Endodermal cell (in vitro differentiated cells): Measurements from ENCODE around the gene LATS1. TPM values are rescaled to one million over a fixed set of nuclear protein-coding genes. Genes with fewer than 3 reads are reported as not detected.

Experiments used
- DNase-seq: peaks from one replicate; pipeline ENCODE4 v3.0.0-alpha.2; 2017
- H3K27ac ChIP-seq: 2 replicates; pipeline ENCODE4 v1.5.1; 2013; ENCODE audit warnings: mild to moderate bottlenecking, low read depth, low read length, moderate library complexity
- H3K27me3 ChIP-seq: 2 replicates; pipeline ENCODE4 v1.6.1; 2013; ENCODE audit warnings: mild to moderate bottlenecking, low read length, moderate library complexity; ENCODE audit not compliant: insufficient read depth, control insufficient read depth, poor library complexity, severe bottlenecking
- H3K36me3 ChIP-seq: 2 replicates; pipeline ENCODE4 v1.7.0; 2013; ENCODE audit warnings: mild to moderate bottlenecking, low read length, moderate library complexity; ENCODE audit not compliant: control insufficient read depth, insufficient read depth
- H3K4me1 ChIP-seq: one replicate; pipeline ENCODE4 v1.7.0; 2013; ENCODE audit warnings: low read length; ENCODE audit not compliant: control insufficient read depth, insufficient read depth
- H3K4me3 ChIP-seq: 2 replicates; pipeline ENCODE4 v1.5.1; 2013; ENCODE audit warnings: mild to moderate bottlenecking, low read length, moderate library complexity
- H3K9ac ChIP-seq: 2 replicates; pipeline ENCODE4 v1.6.1; 2013; ENCODE audit warnings: mild to moderate bottlenecking, low read length, moderate library complexity; ENCODE audit not compliant: poor library complexity, severe bottlenecking; ENCODE audit errors: extremely low read depth
- H3K9me3 ChIP-seq: 2 replicates; pipeline ENCODE4 v1.6.1; 2013; ENCODE audit warnings: mild to moderate bottlenecking, low read length, moderate library complexity; ENCODE audit not compliant: control insufficient read depth
- H3K27ac Mint-ChIP-seq: 2 replicates; pipeline ENCODE4 v1.8.0; 2020; ENCODE audit warnings: mixed read lengths
- H3K27me3 Mint-ChIP-seq: 2 replicates; pipeline ENCODE4 v1.8.0; 2021; ENCODE audit warnings: mild to moderate bottlenecking, mixed read lengths; ENCODE audit not compliant: insufficient read depth
- H3K36me3 Mint-ChIP-seq: 2 replicates; pipeline ENCODE4 v1.8.0; 2020; ENCODE audit warnings: low read depth, mixed read lengths
- H3K4me1 Mint-ChIP-seq: 2 replicates; pipeline ENCODE4 v1.8.0; 2020; ENCODE audit warnings: mixed read lengths
- H3K4me3 Mint-ChIP-seq: 2 replicates; pipeline ENCODE4 v1.8.0; 2020; ENCODE audit warnings: mild to moderate bottlenecking, moderate library complexity, mixed read lengths
- H3K9me3 Mint-ChIP-seq: 2 replicates; pipeline ENCODE4 v1.8.0; 2020; ENCODE audit warnings: mild to moderate bottlenecking, mixed read lengths
- CTCF ChIP-seq: fragments of 200-600 bp; sonication (generic); conservative IDR thresholded peaks from 2 replicates; pipeline ENCODE4 v1.5.0; 2021; ENCODE audit warnings: antibody characterized with exemption, mild to moderate bottlenecking
- WGBS, 2 experiments: methylation state at CpG; one replicate each; pipeline versions ENCODE4 v1.1.5 to v1.1.7; 2013; ENCODE audit warnings: missing lambda C conversion rate in 2 of 2, mixed read lengths in 1 of 2; ENCODE audit not compliant: insufficient coverage in 1 of 2, insufficient read length in 1 of 2; 5-methylcytosine and 5-hydroxymethylcytosine counted together
- total RNA-seq, 2 donors: library from RNA; stranded (reverse); fragmentation: NEBNext Ultra II Directional in 1 of 2; extraction: Animal tissue kit (Norgen Biotek cat#: 25700) in 1 of 2; gene quantifications; 2 replicates in 1 of 2; 3 replicates in 1 of 2; pipeline ENCODE4 v1.2.1, GENCODE V29; 2021

The LATS1 gene
- total RNA-seq, 2 donors from 2014 or later, result 33.7 to 34.7 TPM

DNA sequence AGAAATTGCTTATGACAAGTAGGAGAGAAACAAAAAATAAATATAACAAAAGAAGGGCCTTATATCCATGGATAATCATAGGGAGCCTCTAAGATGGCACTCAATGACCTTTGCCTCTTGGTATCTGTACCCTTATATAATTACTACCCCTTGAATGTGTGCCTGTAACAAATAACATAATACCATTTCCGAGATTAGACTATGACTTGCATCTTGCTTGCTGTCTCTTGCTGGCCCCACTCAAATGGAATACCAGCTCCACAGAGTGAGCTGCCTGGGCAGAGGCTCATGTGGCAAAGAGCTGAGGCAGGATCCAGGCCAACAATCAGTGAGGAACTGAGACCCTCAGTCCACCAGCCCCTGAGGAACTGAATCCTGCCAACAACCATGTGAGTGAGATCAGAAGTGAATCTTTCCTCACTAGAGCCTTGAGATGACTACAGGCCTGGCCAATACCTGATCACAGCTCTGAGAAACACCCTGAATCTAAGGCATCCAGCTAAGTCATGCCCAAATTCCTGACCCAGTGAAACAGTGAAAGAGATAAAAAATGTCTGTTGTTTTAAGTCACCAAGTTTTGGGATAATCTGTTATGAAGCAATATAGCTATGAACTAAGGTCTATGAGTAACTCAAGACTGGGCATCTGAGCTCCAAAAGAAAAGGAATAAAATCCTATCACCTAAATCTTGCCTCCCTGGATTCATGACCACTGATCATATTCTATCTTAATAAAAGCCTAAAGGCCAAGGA, 74.9 kb downstream of the LATS1 start:
- H3K27me3 ChIP-seq, result no peaks in the 10 kb centered on the region
- H3K9me3 Mint-ChIP-seq, result no peaks in the 10 kb centered on the region
- H3K36me3 ChIP-seq, result peaks cover 3% of the 10 kb centered on the region
- H3K27me3 Mint-ChIP-seq, result no peaks in the 10 kb centered on the region
- 97 to 100% methylated on average over 1 of the region's 1 CpG for WGBS, 2 experiments
- no peak overlapping the region for H3K9ac ChIP-seq
- TF ChIP-seq CTCF, result no peak
- peaks cover 15% of the 10 kb centered on the region for H3K36me3 Mint-ChIP-seq
- no peaks in the 10 kb centered on the region for H3K9me3 ChIP-seq
- peak overlapping the region; percentile 62 for H3K27ac Mint-ChIP-seq
- H3K4me3 Mint-ChIP-seq, result no peak overlapping the region
- DNase-seq, result no peak
- peaks cover 12% of the 10 kb centered on the region for H3K4me1 Mint-ChIP-seq
- no peak overlapping the region for H3K4me3 ChIP-seq
- H3K4me1 ChIP-seq, result no peaks in the 10 kb centered on the region
- no peak overlapping the region for H3K27ac ChIP-seq

GRCh38 chr6:149636124-149636523, 81.8 kb downstream of the LATS1 start:
- Mint-ChIP-seq H3K36me3 (peaks cover 30% of the 10 kb centered on the region), H3K9me3 (no peaks in the 10 kb centered on the region), H3K27ac (no peak overlapping the region), H3K4me1 (no peaks in the 10 kb centered on the region), H3K27me3 (no peaks in the 10 kb centered on the region), H3K4me3 (no peak overlapping the region)
- Histone ChIP-seq H3K4me1 (no peaks in the 10 kb centered on the region), H3K9me3 (no peaks in the 10 kb centered on the region), H3K9ac (no peak overlapping the region), H3K4me3 (no peak overlapping the region), H3K27ac (no peak overlapping the region), H3K27me3 (no peaks in the 10 kb centered on the region), H3K36me3 (peaks cover 29% of the 10 kb centered on the region)
- TF ChIP-seq CTCF, result no peak
- DNase-seq, result no peak
- WGBS, 2 experiments, result 91 to 96% methylated on average over 2 of the region's 2 CpGs

DNA sequence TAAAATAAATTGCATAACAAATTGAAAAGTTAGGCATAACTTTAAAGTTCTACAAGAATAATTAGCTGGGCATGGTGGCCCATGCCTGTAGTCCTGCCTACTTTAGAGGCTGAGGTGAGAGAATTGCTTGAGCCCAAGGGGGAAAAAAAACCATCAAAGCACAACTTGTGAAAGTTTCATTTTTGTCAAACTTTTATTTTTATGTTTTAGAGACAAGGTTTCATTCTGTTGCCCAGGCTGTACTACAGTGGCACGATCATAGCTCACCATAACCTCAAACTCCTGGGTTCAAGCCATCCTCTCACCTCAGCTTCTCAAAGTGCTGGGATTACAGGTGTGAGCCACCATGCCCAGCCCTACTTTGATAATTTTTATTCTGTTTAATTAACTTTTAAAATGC, 83.6 kb downstream of the LATS1 start:
- Mint-ChIP-seq H3K9me3 (no peaks in the 10 kb centered on the region), H3K4me1 (no peaks in the 10 kb centered on the region), H3K27me3 (no peaks in the 10 kb centered on the region), H3K36me3 (peaks cover 35% of the 10 kb centered on the region), H3K27ac (no peak overlapping the region), H3K4me3 (no peak overlapping the region)
- TF ChIP-seq CTCF, result no peak
- no peak for DNase-seq
- Histone ChIP-seq H3K36me3 (peaks cover 37% of the 10 kb centered on the region), H3K27ac (no peak overlapping the region), H3K9ac (no peak overlapping the region), H3K4me3 (no peak overlapping the region), H3K4me1 (no peaks in the 10 kb centered on the region), H3K9me3 (no peaks in the 10 kb centered on the region), H3K27me3 (no peaks in the 10 kb centered on the region)
- 84 to 100% methylated on average over 1 of the region's 1 CpG for WGBS, 2 experiments
